Left kidney (tissue), 2 donors: ENCODE measurements around the gene RAI14. TPM values are rescaled to one million over a fixed set of nuclear protein-coding genes. Genes with fewer than 3 reads are reported as not detected.
A peak's percentile ranks its signal among the peaks of the same experiment; 100 is the strongest.
"Not testable (repeated sequence)": the region's sequence is repeated elsewhere in the genome, so short reads cannot be mapped to it uniquely, and the experiment has no call there.

Source experiments
- DNase-seq: peaks from one replicate; pipeline ENCODE4 v3.0.0-alpha.2; 2013
- polyA plus RNA-seq: library from polyadenylated mRNA; unstranded; fragments of 120-200 nt; gene quantifications from one replicate; pipeline ENCODE4 v1.2.1, GENCODE V29; 2013; ENCODE audit not compliant: insufficient read length

Gene RAI14
- polyA plus RNA-seq, 1 donor = 102 TPM

GRCh38 chr5:34727166-34727749 lies 71.1 kb downstream of the RAI14 start:
- DNase-seq = not testable (repeated sequence)

GRCh38 chr5:34728236-34728635 lies 72.1 kb downstream of the RAI14 start:
- no peak for DNase-seq

- DNase-seq = no peak
These were observed 75.5 kb downstream of the RAI14 start for GRCh38 chr5:34731435-34732232.

GRCh38 chr5:34734326-34734725 lies 78.2 kb downstream of the RAI14 start:
- no peak for DNase-seq

GRCh38 chr5:34735491-34736426 lies 79.6 kb downstream of the RAI14 start:
- no peak for DNase-seq

- no peak for DNase-seq
These were observed 80.5 kb downstream of the RAI14 start for GRCh38 chr5:34736445-34737115.

- DNase-seq = no peak
These were observed 81.6 kb downstream of the RAI14 start for GRCh38 chr5:34737731-34738130.

- DNase-seq = no peak
These were observed 82.3 kb downstream of the RAI14 start for GRCh38 chr5:34738381-34738780.

- DNase-seq = peak; percentile 55
These were observed 84.3 kb downstream of the RAI14 start for GRCh38 chr5:34740389-34740806.

- no peak for DNase-seq
These were observed 85.9 kb downstream of the RAI14 start for GRCh38 chr5:34742061-34742460.

- no peak for DNase-seq
These were observed 87.8 kb downstream of the RAI14 start for GRCh38 chr5:34743878-34744277.

GRCh38 chr5:34748431-34748830 lies 92.3 kb downstream of the RAI14 start:
- DNase-seq = no peak

GRCh38 chr5:34749431-34749873 lies 93.3 kb downstream of the RAI14 start:
- no peak for DNase-seq

- no peak for DNase-seq
These were observed 94.1 kb downstream of the RAI14 start for GRCh38 chr5:34750206-34750605.

- no peak for DNase-seq
These were observed 95.9 kb downstream of the RAI14 start for GRCh38 chr5:34751807-34752736.

- DNase-seq = not testable (repeated sequence)
These were observed 97.1 kb downstream of the RAI14 start for GRCh38 chr5:34753236-34753635.

- no peak for DNase-seq
These were observed 99.8 kb downstream of the RAI14 start for GRCh38 chr5:34755926-34756325.

- peak; percentile 80 for DNase-seq
These were observed 100.9 kb downstream of the RAI14 start for GRCh38 chr5:34756781-34757624.

- DNase-seq = no peak
These were observed 102.4 kb downstream of the RAI14 start for GRCh38 chr5:34758514-34758913.

- DNase-seq = not testable (repeated sequence)
These were observed 103.1 kb downstream of the RAI14 start for GRCh38 chr5:34759213-34759612.
